Endothelial cell of umbilical vein (primary cell): ENCODE measurements around the gene NUDT17. TPM values are rescaled to one million over a fixed set of nuclear protein-coding genes. Genes with fewer than 3 reads are reported as not detected.

Source experiments
- BruUV-seq: library from RNA; stranded (reverse); fragments of 400-500 nt; replicated peaks from 2 replicates; lab custom pipeline; 2021; lab: Mats Ljungman, UMichigan
- CTCF ChIA-PET: fragments of 300-600, 350-600 bp; sonication (Branson Sonifier 250); formaldehyde crosslinking; loops from one replicate; lab custom pipeline; 2021; ENCODE audit warnings: antibody characterized with exemption, inconsistent platforms; lab: Charles Lee
- POLR2A ChIA-PET: fragments of 300-600, 350-600 bp; sonication (Branson Sonifier 250); formaldehyde crosslinking; loops from one replicate; lab custom pipeline; 2021; ENCODE audit warnings: antibody characterized with exemption, inconsistent platforms; lab: Charles Lee
- DNase-seq: peaks from one replicate; pipeline ENCODE4 v3.0.0-alpha.2; 2011; ENCODE audit warnings: low read depth, low spot score
- FAIRE-seq: peaks from 2 replicates; lab custom pipeline; 2011; peaks lifted over from hg19 to GRCh38; lab: Jason Lieb, UNC
- H2AFZ ChIP-seq: 2 replicates; pipeline ENCODE4 v1.6.0; 2012; ENCODE audit warnings: low read depth, low read length, control low read depth, inconsistent platforms
- H3K27ac ChIP-seq: 2 replicates; pipeline ENCODE4 v1.5.1; 2011; ENCODE audit warnings: low read depth, mild to moderate bottlenecking, control low read depth, low read length, moderate library complexity; ENCODE audit not compliant: insufficient read depth
- H3K27me3 ChIP-seq, 2 experiments: 2 replicates each; pipeline versions ENCODE4 v1.6.0 to v1.6.1; 2011; ENCODE audit warnings: low read length in 2 of 2, mixed read lengths in 1 of 2; ENCODE audit not compliant: control insufficient read depth in 2 of 2, insufficient read depth in 2 of 2
- H3K36me3 ChIP-seq, 2 experiments: 2 replicates in 1 of 2; 3 replicates in 1 of 2; pipeline ENCODE4 v1.5.1; 2011; ENCODE audit warnings: low read length in 2 of 2, mild to moderate bottlenecking in 1 of 2, moderate library complexity in 1 of 2; ENCODE audit not compliant: control insufficient read depth in 2 of 2, insufficient read depth in 2 of 2; ENCODE audit errors: extremely low read depth in 1 of 2
- H3K4me1 ChIP-seq: 3 replicates; pipeline ENCODE4 v1.5.1; 2011; ENCODE audit warnings: mild to moderate bottlenecking, low read length; ENCODE audit not compliant: control insufficient read depth, insufficient read depth; ENCODE audit errors: extremely low read depth
- H3K4me2 ChIP-seq: 2 replicates; pipeline ENCODE4 v1.6.1; 2011; ENCODE audit warnings: low read length, control low read depth, mixed read lengths; ENCODE audit not compliant: insufficient read depth
- H3K4me3 ChIP-seq, 3 experiments: fragments of 200-600 bp in 1 of 3; sonication (generic), shearing (Covaris generic) in 1 of 3; replicated peaks in 1 of 3; 2 replicates each; pipeline ENCODE4 v1.5.1; 2011 to 2016; ENCODE audit warnings: control low read depth in 3 of 3, low read length in 3 of 3, mild to moderate bottlenecking in 2 of 3, inconsistent platforms in 1 of 3, low read depth in 1 of 3, moderate library complexity in 1 of 3; ENCODE audit not compliant: insufficient read depth in 1 of 3
- H3K79me2 ChIP-seq: 2 replicates; pipeline ENCODE4 v1.6.0; 2012; ENCODE audit warnings: low read length, inconsistent platforms; ENCODE audit not compliant: control insufficient read depth, insufficient read depth
- H3K9ac ChIP-seq: replicated peaks from 2 replicates; pipeline ENCODE3; 2011; ENCODE audit warnings: low read length, control low read depth; ENCODE audit not compliant: insufficient read depth; ENCODE audit errors: extremely low read depth
- H3K9me1 ChIP-seq: replicated peaks from 3 replicates; pipeline ENCODE4 v1.6.0; 2011; ENCODE audit warnings: mild to moderate bottlenecking, low read length; ENCODE audit not compliant: control insufficient read depth, insufficient read depth; ENCODE audit errors: extremely low read depth
- H3K9me3 ChIP-seq: replicated peaks from 2 replicates; pipeline ENCODE4 v1.5.1; 2012; ENCODE audit warnings: low read length, inconsistent platforms; ENCODE audit not compliant: control insufficient read depth, insufficient read depth
- H4K20me1 ChIP-seq: replicated peaks from 2 replicates; pipeline ENCODE3; 2011; ENCODE audit warnings: mild to moderate bottlenecking, low read length; ENCODE audit not compliant: control insufficient read depth, insufficient read depth; ENCODE audit errors: extremely low read depth
- CTCF ChIP-seq, 2 donors: IDR thresholded peaks; 1 replicate in 1 of 2; 2 replicates in 1 of 2; pipeline ENCODE4 v1.5.1; 2011; ENCODE audit warnings: low read length in 2 of 2, mild to moderate bottlenecking in 2 of 2, moderate library complexity in 2 of 2, control low read depth in 1 of 2, inconsistent platforms in 1 of 2, low read depth in 1 of 2; ENCODE audit not compliant: insufficient read depth in 1 of 2; ENCODE audit errors: extremely low read depth in 1 of 2
- FOS ChIP-seq: IDR thresholded peaks from 2 replicates; pipeline ENCODE4 v1.6.1; 2011; ENCODE audit warnings: mild to moderate bottlenecking, low read length, moderate library complexity, borderline replicate concordance; ENCODE audit not compliant: insufficient read depth
- GATA2 ChIP-seq: IDR thresholded peaks from 2 replicates; pipeline ENCODE4 v1.7.0; 2011; ENCODE audit warnings: low read depth, mild to moderate bottlenecking, moderate library complexity, mixed read lengths, low read length; ENCODE audit not compliant: insufficient read length, insufficient read depth
- JUN ChIP-seq: IDR thresholded peaks from 2 replicates; pipeline ENCODE4 v1.6.1; 2011; ENCODE audit warnings: borderline replicate concordance, low read depth; ENCODE audit not compliant: insufficient read length, insufficient read depth
- MAX ChIP-seq: IDR thresholded peaks from 2 replicates; pipeline ENCODE4 v1.6.1; 2011; ENCODE audit not compliant: insufficient read depth, insufficient read length
- MYC ChIP-seq: IDR thresholded peaks from one replicate; pipeline ENCODE4 v1.6.1; 2011; ENCODE audit warnings: mild to moderate bottlenecking, low read depth, low read length
- POLR2A ChIP-seq: IDR thresholded peaks from 2 replicates; pipeline ENCODE4 v1.6.1; 2012; ENCODE audit warnings: low read depth, mild to moderate bottlenecking, control low read depth, low read length
- dilution Hi-C: fragments of 300-500 bp; cut with MboI; formaldehyde crosslinking; loops from one replicate; pipeline ENCODE4 v1.15.0; 2019; ENCODE audit warnings: low sequenced_read_pairs; ENCODE audit not compliant: extremely low pct_ligation_motif_present
- intact Hi-C: fragments of 100-400 bp; cut with micrococcal nuclease; formaldehyde crosslinking; loops from one replicate; pipeline ENCODE4 v1.10.0; 2022
- polyA plus RNA-seq, 4 experiments: library from polyadenylated mRNA; depleted of rRNA in 3 of 4; stranded (reverse) in 3 of 4; unstranded in 1 of 4; fragments of >200 nt; gene quantifications; 2 replicates each; pipeline versions ENCODE4 v1.2.1 to v1.2.3, GENCODE V29; 2011 to 2012; ENCODE audit warnings: missing spikeins in 1 of 4
- total RNA-seq: library from RNA; stranded (reverse); gene quantifications from 2 replicates; pipeline ENCODE4 v1.2.3, GENCODE V29; 2021

NUDT17 gene
- total and polyA plus RNA-seq, 2 donors (not counting 3 experiments of a cell fraction or from before 2014, with no cell fraction given), result 3.6 to 9.0 TPM

- BruUV-seq, result no TSS peak
- ChIA-PET CTCF (no interaction called here), POLR2A (no interaction called here)
- no peaks in the 10 kb centered on the region for H3K9me1 ChIP-seq
- H3K27me3 ChIP-seq, result no peaks in the 10 kb centered on the region
- no peaks in the 10 kb centered on the region for H3K4me1 ChIP-seq
- DNase-seq, result no peak
- TF ChIP-seq MYC (no peak), MAX (no peak), JUN (no peak), GATA2 (no peak), FOS (no peak), POLR2A (no peak)
- H4K20me1 ChIP-seq, result peaks cover 5% of the 10 kb centered on the region
- H3K27ac ChIP-seq, result no peak overlapping the region
- H3K79me2 ChIP-seq, result peaks cover 65% of the 10 kb centered on the region
- dilution Hi-C loops, result no loop called here
- intact Hi-C loops, result no loop called here
- peaks cover 5% of the 10 kb centered on the region for H3K9me3 ChIP-seq
- H2AFZ ChIP-seq, result no peak overlapping the region
- H3K4me2 ChIP-seq, result no peak overlapping the region
- no peak overlapping the region for H3K9ac ChIP-seq
- FAIRE-seq, result no peak
- H3K4me3 ChIP-seq, result no peak overlapping the region
- no peaks in the 10 kb centered on the region for H3K36me3 ChIP-seq
Measured at GRCh38 chr1:145799806-145800205, 45.6 kb upstream of the NUDT17 start.

GRCh38 chr1:145804235-145805045 is 41.0 kb upstream of the NUDT17 start:
- Histone ChIP-seq H3K4me3 (no peak overlapping the region), H3K27ac (no peak overlapping the region), H3K27me3 (no peaks in the 10 kb centered on the region), H3K79me2 (peaks cover 75% of the 10 kb centered on the region), H4K20me1 (peaks cover 2% of the 10 kb centered on the region), H3K36me3 (peaks cover 0 to 2% of the 10 kb centered on the region in 2 experiments), H3K9ac (no peak overlapping the region), H3K4me2 (no peak overlapping the region), H3K9me1 (no peaks in the 10 kb centered on the region), H3K9me3 (no peaks in the 10 kb centered on the region), H3K4me1 (no peaks in the 10 kb centered on the region), H2AFZ (no peak overlapping the region)
- intact Hi-C loops, result no loop called here
- no peak for TF ChIP-seq JUN
- TF ChIP-seq MAX, result no peak
- TF ChIP-seq CTCF (IDR thresholded peaks at IDR 0.05; ENCODE audit: extremely low read depth in 1 of 2, insufficient read depth in 1 of 2, low read depth in 1 of 2, low read length in 2 of 2), result no peak
- DNase-seq, result no peak
- CTCF ChIA-PET, result interaction anchor here (0.7 to 3.3 kb wide), 8 partner anchors 9 to 84 kb away, joined by 3 to 19 read pairs (median 4); partner anchors contain the start of gene NUDT17
- BruUV-seq, result no TSS peak
- dilution Hi-C loops, result no loop called here
- POLR2A ChIA-PET, result no interaction called here
- no peak for FAIRE-seq
